Activated T-cell treated with anti-CD3 and anti-CD28 coated beads, Interleukin-2, amount 50 U/mL, for 24 hours (primary cell): ENCODE measurements around the gene IL17A.
"Not testable (repeated sequence)": the region's sequence is repeated elsewhere in the genome, so short reads cannot be mapped to it uniquely, and the experiment has no call there.

Experiments used
- DNase-seq: peaks from one replicate; pipeline ENCODE4 v3.0.0-alpha.2; 2020
- H3K27ac Mint-ChIP-seq: 2 replicates; pipeline ENCODE4 v1.8.0; 2020; ENCODE audit warnings: mild to moderate bottlenecking, mixed read lengths
- H3K27me3 Mint-ChIP-seq: 2 replicates; pipeline ENCODE4 v1.8.0; 2020; ENCODE audit warnings: mixed read lengths
- H3K36me3 Mint-ChIP-seq: 2 replicates; pipeline ENCODE4 v1.8.0; 2020; ENCODE audit warnings: low read depth, mixed read lengths
- H3K4me1 Mint-ChIP-seq: 2 replicates; pipeline ENCODE4 v1.8.0; 2020; ENCODE audit warnings: low read depth, mixed read lengths
- H3K4me3 Mint-ChIP-seq: 2 replicates; pipeline ENCODE4 v1.8.0; 2020; ENCODE audit warnings: mild to moderate bottlenecking, moderate library complexity, mixed read lengths
- H3K9me3 Mint-ChIP-seq: 2 replicates; pipeline ENCODE4 v1.8.0; 2020; ENCODE audit warnings: mixed read lengths

The IL17A gene

DNA sequence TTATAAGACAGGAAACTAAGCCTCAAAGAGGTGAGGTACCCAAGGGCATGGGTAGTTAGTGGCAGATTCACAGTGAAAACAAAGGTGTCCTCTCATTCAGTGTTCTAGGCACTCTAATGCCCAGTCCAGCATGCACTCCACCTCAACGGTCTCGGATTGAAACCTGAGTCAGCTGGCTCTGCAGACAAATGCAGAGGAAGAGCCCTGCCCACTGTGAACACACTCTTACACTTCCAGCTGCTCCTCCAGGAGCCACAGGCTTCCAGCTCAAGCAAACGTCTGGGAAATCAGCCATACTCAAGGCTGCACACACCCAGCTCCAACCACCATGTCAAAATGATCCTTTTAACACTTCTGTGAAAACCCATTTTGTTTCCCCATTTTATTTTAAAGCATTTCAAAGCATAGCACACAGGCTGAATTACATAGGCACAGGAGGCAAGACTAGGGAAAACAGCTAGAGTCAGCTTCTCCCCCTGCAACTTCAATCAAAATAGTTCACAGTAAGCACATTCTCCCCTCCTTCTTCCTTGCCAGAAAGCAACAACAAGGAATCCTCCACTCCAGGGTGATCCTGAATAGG is 3.0 kb upstream of the IL17A start:
- H3K4me1 Mint-ChIP-seq = peaks cover 16% of the 10 kb centered on the region
- H3K4me3 Mint-ChIP-seq = no peak overlapping the region
- no peak for DNase-seq
- H3K36me3 Mint-ChIP-seq = no peaks in the 10 kb centered on the region
- H3K9me3 Mint-ChIP-seq = no peaks in the 10 kb centered on the region
- peaks cover 72% of the 10 kb centered on the region for H3K27me3 Mint-ChIP-seq
- H3K27ac Mint-ChIP-seq = no peak overlapping the region

DNA sequence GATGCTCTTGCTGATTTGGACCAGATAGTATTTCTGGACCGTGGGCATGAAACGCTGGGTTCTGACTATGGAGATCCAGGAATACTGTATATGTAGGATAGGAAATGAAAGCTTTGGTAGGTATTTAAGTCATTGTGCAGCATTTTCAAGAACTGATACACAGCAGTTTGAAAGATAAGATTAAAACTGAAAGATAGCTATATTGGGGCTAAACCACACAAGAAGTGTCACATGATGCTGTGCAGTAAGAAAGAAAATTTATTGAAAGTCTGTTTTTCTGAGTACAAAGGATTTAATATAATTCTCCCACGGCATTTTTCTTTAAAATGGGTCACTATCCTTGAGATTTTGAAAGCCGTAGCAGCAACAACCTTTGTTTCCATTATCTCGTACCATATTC is 305 bp downstream of the IL17A start:
- no peak overlapping the region for H3K4me3 Mint-ChIP-seq
- peaks cover 69% of the 10 kb centered on the region for H3K27me3 Mint-ChIP-seq
- H3K4me1 Mint-ChIP-seq = peaks cover 9% of the 10 kb centered on the region
- H3K27ac Mint-ChIP-seq = no peak overlapping the region
- H3K36me3 Mint-ChIP-seq = no peaks in the 10 kb centered on the region
- DNase-seq = no peak
- H3K9me3 Mint-ChIP-seq = no peaks in the 10 kb centered on the region

GRCh38 chr6:52187098-52187497 is 923 bp downstream of the IL17A start:
- DNase-seq = no peak
- Mint-ChIP-seq H3K27ac (no peak overlapping the region), H3K36me3 (no peaks in the 10 kb centered on the region), H3K27me3 (peaks cover 71% of the 10 kb centered on the region), H3K9me3 (no peaks in the 10 kb centered on the region), H3K4me3 (no peak overlapping the region), H3K4me1 (peaks cover 7% of the 10 kb centered on the region)

DNA sequence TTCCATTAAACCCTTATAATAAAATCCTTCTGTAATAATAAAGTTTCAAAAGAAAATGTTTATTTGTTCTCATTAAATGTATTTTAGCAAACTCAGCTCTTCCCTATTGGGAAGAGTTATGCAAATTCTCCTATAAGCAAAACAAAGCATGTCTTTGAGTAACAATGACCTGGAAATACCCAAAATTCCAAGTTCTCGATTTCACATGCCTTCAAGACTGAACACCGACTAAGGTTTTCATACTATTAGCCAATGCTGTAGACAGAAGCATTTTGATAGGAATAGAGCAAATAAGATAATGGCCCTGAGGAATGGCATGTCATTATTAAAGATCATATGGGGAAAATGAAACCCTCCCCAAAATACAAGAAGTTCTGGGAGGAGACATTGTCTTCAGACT is 3.8 kb downstream of the IL17A start:
- no peak overlapping the region for H3K4me3 Mint-ChIP-seq
- no peak overlapping the region for H3K27ac Mint-ChIP-seq
- no peaks in the 10 kb centered on the region for H3K36me3 Mint-ChIP-seq
- peaks cover 7% of the 10 kb centered on the region for H3K4me1 Mint-ChIP-seq
- no peaks in the 10 kb centered on the region for H3K9me3 Mint-ChIP-seq
- no peak for DNase-seq
- H3K27me3 Mint-ChIP-seq = peaks cover 62% of the 10 kb centered on the region

DNA sequence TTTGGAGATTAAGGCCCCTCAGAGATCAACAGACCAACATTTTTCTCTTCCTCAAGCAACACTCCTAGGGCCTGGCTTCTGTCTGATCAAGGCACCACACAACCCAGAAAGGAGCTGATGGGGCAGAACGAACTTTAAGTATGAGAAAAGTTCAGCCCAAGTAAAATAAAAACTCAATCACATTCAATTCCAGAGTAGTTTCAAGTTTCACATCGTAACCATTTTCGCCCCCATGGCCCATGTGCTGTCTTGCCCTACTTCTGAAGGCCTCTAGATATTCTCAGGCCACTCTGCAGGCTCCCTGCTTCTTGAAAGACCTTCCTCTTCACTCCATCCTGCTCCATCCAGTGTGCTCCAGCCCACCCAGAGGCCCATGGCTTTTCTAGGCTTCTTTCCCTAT is 4.2 kb downstream of the IL17A start:
- no peaks in the 10 kb centered on the region for H3K9me3 Mint-ChIP-seq
- no peaks in the 10 kb centered on the region for H3K36me3 Mint-ChIP-seq
- H3K4me3 Mint-ChIP-seq = no peak overlapping the region
- peaks cover 7% of the 10 kb centered on the region for H3K4me1 Mint-ChIP-seq
- no peak for DNase-seq
- H3K27ac Mint-ChIP-seq = no peak overlapping the region
- H3K27me3 Mint-ChIP-seq = peaks cover 61% of the 10 kb centered on the region

DNA sequence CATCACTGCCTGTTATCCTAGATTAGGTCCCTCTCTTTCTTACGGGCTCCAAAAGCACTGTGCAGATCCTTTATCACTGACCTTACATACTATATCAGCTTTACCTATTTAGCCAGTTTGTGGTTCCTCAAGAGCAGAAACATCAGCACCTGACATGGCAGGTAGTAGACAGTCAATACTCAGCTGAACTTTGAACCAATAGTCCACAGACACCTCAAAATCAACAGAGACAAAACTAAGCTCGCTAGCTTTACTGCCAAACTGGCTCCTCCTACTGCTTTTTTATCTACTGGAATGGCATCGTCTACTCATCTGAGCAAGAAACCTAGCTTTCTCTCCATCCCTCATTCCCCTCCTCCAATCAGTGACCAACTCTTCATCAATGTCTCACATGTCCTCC is 5.6 kb downstream of the IL17A start:
- Mint-ChIP-seq H3K27me3 (peaks cover 51% of the 10 kb centered on the region), H3K9me3 (no peaks in the 10 kb centered on the region)

GRCh38 chr6:52195886-52196285 is 9.7 kb downstream of the IL17A start:
- peaks cover under 1% of the 10 kb centered on the region for H3K4me1 Mint-ChIP-seq
- peaks cover 41% of the 10 kb centered on the region for H3K27me3 Mint-ChIP-seq
- H3K9me3 Mint-ChIP-seq = peaks cover 15% of the 10 kb centered on the region
- no peaks in the 10 kb centered on the region for H3K36me3 Mint-ChIP-seq
- no peak overlapping the region for H3K4me3 Mint-ChIP-seq
- DNase-seq = no peak
- H3K27ac Mint-ChIP-seq = no peak overlapping the region

More for the DNA sequence above, 5.6 kb downstream of the IL17A start:
- Mint-ChIP-seq H3K4me3 (no peak overlapping the region), H3K27ac (no peak overlapping the region), H3K36me3 (no peaks in the 10 kb centered on the region), H3K4me1 (peaks cover 5% of the 10 kb centered on the region)
- DNase-seq = no peak

- not testable (repeated sequence) for DNase-seq, H3K4me3 Mint-ChIP-seq, H3K27ac Mint-ChIP-seq, H3K36me3 Mint-ChIP-seq
- Mint-ChIP-seq H3K27me3 (peaks cover 32% of the 10 kb centered on the region), H3K4me1 (peaks cover 12% of the 10 kb centered on the region), H3K9me3 (peaks cover 23% of the 10 kb centered on the region)
Observed at GRCh38 chr6:52200088-52200487, 13.9 kb downstream of the IL17A start.

DNA sequence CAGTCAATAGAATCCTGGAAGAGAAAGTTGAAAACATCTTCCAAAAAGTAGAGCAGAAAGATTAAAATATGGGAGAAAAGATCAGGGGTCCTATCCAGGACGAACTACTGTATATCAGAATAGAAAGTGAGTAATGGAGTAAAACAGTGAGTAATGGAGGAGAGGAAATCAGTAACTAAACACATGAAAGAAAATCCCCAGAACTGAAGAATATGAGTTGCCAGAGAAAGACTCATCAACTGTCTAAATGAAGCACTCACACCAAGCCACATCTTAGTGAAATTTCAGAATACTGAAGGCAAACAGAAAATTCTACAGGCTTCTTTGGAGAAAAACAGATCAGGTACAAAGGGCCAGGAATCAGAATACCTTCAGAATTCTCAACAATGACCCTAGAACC is 14.9 kb downstream of the IL17A start:
- no peak overlapping the region for H3K4me3 Mint-ChIP-seq
- peak overlapping the region; percentile 85 for H3K27ac Mint-ChIP-seq
- H3K9me3 Mint-ChIP-seq = peaks cover 23% of the 10 kb centered on the region
- no peaks in the 10 kb centered on the region for H3K36me3 Mint-ChIP-seq
- no peak for DNase-seq
- peaks cover 30% of the 10 kb centered on the region for H3K27me3 Mint-ChIP-seq
- H3K4me1 Mint-ChIP-seq = peaks cover 12% of the 10 kb centered on the region

DNA sequence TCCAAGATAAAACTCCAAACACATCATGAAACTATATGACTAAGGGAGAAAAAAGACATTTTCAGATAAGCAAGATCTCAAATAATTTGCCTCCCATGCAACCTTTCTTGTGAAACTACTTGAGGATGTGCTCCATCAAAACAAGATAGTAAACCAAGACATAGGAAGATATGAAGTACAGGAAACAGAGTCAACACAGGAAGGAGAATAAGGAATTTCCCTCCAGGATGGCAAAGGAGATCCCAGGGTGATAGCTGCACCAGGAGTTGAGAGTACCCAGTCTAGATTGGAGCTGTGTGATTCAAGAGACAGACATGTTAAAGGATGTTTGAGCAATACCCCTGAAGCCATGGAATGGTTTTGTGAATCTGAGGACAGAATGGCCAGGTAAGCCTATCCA is 15.3 kb downstream of the IL17A start:
- Mint-ChIP-seq H3K4me3 (no peak overlapping the region), H3K4me1 (peaks cover 12% of the 10 kb centered on the region), H3K27me3 (peaks cover 30% of the 10 kb centered on the region), H3K27ac (peak overlapping the region; percentile 85), H3K9me3 (peaks cover 23% of the 10 kb centered on the region), H3K36me3 (no peaks in the 10 kb centered on the region)
- DNase-seq = no peak

DNA sequence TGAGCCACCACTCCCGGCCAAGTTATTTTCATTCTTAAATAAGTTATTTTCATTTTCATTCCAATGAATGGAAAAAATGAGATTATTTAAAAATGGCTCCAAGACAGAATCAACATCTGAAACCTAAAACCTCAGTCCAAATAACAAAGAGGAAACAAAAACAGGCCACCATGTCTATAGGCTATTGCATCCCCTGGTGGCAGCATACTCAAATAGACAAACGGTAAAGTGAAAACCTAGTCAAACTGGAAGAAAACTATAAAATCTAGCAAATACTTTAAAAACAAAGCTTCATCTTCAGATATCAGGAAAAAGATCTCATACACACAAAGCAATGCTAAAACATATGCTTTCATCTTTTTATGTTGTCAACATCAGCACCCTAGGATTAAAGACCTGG is 20.9 kb downstream of the IL17A start:
- no peak overlapping the region for H3K27ac Mint-ChIP-seq
- no peaks in the 10 kb centered on the region for H3K36me3 Mint-ChIP-seq
- no peak overlapping the region for H3K4me3 Mint-ChIP-seq
- H3K9me3 Mint-ChIP-seq = no peaks in the 10 kb centered on the region
- peaks cover 50% of the 10 kb centered on the region for H3K27me3 Mint-ChIP-seq
- peaks cover 9% of the 10 kb centered on the region for H3K4me1 Mint-ChIP-seq
- no peak for DNase-seq

GRCh38 chr6:52208612-52209011 is 22.4 kb downstream of the IL17A start:
- no peaks in the 10 kb centered on the region for H3K36me3 Mint-ChIP-seq
- no peaks in the 10 kb centered on the region for H3K9me3 Mint-ChIP-seq
- no peak overlapping the region for H3K4me3 Mint-ChIP-seq
- peaks cover 58% of the 10 kb centered on the region for H3K27me3 Mint-ChIP-seq
- H3K27ac Mint-ChIP-seq = no peak overlapping the region
- H3K4me1 Mint-ChIP-seq = peaks cover 16% of the 10 kb centered on the region
- no peak for DNase-seq

DNA sequence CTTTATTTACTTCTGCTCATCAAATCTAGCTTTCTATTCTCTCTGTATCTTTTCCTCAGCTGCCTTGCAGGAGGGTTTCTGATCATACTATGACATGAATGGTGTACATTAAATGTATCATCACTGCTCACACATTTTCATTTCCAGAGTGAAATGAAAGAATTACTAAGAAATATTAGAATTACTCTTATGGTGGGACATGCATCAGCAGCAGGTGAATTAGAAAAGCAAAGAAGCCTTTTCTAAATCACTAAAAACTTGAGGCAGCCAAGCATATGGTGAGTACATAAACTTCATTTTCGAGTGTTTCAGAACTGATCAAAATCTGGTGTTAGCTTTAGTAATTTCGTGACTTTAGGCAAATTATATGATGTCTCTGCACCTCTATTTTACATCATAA is 23.6 kb downstream of the IL17A start:
- Mint-ChIP-seq H3K4me1 (peaks cover 16% of the 10 kb centered on the region), H3K27ac (no peak overlapping the region), H3K4me3 (no peak overlapping the region), H3K9me3 (no peaks in the 10 kb centered on the region), H3K27me3 (peaks cover 55% of the 10 kb centered on the region), H3K36me3 (no peaks in the 10 kb centered on the region)
- DNase-seq = no peak

DNA sequence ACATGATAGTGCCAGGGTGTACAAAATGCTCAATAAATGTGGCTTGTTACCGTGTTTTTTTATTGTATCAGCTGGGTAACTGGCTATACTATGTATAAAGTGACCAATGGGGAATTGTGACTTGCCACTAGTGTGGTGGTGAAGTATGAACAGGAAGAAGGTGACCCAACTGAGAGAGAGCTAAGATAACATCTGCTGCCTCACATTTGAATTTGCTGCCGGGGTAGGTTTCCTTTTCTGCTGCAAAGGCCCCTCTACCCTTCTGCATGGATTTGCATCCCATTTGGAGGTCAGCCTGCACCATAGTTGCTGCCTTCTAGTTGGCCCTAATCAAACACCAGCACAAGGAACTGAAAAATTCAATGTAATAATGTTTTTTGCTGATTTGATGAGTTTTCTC is 24.1 kb downstream of the IL17A start:
- DNase-seq = no peak
- H3K27ac Mint-ChIP-seq = no peak overlapping the region
- H3K27me3 Mint-ChIP-seq = peaks cover 55% of the 10 kb centered on the region
- no peak overlapping the region for H3K4me3 Mint-ChIP-seq
- H3K4me1 Mint-ChIP-seq = peaks cover 16% of the 10 kb centered on the region
- H3K9me3 Mint-ChIP-seq = no peaks in the 10 kb centered on the region
- H3K36me3 Mint-ChIP-seq = no peaks in the 10 kb centered on the region

DNA sequence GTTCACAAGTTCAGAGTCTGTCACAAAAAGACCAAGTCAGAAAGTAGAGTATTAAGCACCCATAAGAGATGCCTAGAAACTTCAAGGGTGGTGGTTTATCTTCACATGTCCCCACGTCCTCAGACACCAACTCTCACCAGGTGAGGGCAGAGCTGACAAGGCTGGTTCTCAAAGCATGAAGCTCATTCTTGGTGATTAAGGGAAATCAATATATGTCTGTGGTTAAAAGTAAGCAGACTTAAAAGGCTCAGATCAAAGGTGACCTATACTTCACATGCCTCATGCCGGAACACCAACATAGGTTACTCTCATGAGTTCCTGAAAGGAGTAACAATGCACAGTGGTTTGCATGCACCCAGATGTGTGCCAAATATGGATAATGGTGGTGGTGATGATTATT is 27.0 kb downstream of the IL17A start:
- Mint-ChIP-seq H3K4me3 (no peak overlapping the region), H3K4me1 (peaks cover 16% of the 10 kb centered on the region), H3K9me3 (no peaks in the 10 kb centered on the region), H3K27me3 (peaks cover 45% of the 10 kb centered on the region), H3K36me3 (no peaks in the 10 kb centered on the region), H3K27ac (no peak overlapping the region)
- no peak for DNase-seq

DNA sequence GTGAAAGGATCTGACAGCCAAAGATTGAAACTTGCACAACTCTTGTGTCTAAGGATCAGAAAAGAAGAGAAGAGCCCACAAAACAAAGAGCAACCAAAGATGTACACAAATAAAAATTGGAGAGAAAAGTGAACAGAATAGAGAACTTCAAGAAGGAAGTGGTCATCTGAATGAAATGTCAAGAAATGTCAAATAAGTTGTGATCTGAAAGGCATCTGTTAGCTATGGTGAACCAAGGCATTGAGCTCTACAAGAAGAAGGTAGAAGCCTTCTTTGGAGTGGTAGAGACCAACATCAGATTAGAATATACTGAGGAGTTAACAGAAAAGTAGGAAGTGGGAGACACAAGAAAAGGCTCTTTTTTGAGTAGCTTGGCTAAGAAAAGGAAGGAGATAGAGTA is 29.6 kb downstream of the IL17A start:
- Mint-ChIP-seq H3K4me3 (no peak overlapping the region), H3K27me3 (peaks cover 38% of the 10 kb centered on the region), H3K9me3 (no peaks in the 10 kb centered on the region), H3K36me3 (no peaks in the 10 kb centered on the region), H3K27ac (no peak overlapping the region), H3K4me1 (peaks cover 7% of the 10 kb centered on the region)
- no peak for DNase-seq
